ENCODE measurements around the gene VGF. TPM values are rescaled to one million over a fixed set of nuclear protein-coding genes. Genes with fewer than 3 reads are reported as not detected.

VGF gene
- under 1 TPM in 1 of 4 donors, not detected in 3; 0.94 TPM for total RNA-seq

DNA sequence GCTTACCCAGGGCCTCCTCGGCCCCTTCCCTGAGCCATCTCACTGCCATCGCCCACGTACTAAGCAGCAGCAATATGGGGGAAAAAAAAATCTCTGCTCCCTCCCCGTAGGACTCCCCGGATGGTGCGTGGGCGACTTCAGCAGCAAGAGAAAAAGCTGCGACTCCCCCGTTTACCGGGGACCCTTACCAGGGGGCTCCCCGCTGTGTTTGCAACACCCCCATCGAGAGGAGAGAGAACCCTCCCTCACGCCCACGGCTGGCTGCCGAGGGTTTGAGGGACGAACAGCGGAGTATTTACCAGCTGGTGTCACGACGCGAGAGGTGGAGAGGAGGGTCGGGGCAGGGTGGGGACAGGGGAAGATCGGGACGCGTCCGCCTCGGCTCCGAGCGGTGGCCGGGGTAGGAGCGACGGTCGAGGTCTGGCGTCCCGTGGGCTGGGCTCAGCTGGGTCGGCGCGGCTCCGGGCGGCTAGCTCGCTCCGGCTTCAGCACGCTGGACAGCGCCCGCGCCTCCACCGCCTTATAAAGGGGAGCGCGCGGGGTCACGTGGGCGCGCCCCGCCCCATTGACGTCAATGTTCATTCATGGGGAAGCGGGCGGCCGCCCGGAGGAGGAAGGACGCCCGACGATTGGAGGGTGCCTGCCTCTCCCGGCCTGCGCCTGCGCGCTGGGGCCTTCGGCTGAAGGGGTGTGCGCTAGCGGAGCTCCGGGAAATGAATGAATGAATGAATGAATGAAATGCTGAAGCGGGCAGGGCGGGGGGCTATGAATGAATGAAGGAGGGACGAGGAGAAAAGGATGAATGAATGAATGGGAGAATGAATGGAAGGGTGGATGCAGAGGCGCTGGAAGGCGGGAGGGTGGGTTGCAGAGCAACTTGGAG is at the start of gene VGF:
TSS of gene VGF (minus strand) at position 495 of the 883 bp plus-strand sequence. CDS start 726 bp downstream, outside the sequence.
- peak within 1 kb of the TSS in 2 of 4 donors; percentile 10 to 17 for H3K4me3 ChIP-seq
- H3K27me3 ChIP-seq, result peaks cover 0 to 42% of the 10 kb centered on the region in 2 donors
- DNase-seq, result peak; percentile 86 to 96 (median 96)
- H3K4me1 ChIP-seq, result peaks cover 3 to 58% (median 31%) of the 10 kb centered on the region in 4 donors
- peaks cover 0 to 1% (median 0%) of the 10 kb centered on the region in 3 donors for H3K36me3 ChIP-seq
- H3K27ac ChIP-seq, result no peak within 1 kb of the TSS
- TF ChIP-seq, protein P1, sequence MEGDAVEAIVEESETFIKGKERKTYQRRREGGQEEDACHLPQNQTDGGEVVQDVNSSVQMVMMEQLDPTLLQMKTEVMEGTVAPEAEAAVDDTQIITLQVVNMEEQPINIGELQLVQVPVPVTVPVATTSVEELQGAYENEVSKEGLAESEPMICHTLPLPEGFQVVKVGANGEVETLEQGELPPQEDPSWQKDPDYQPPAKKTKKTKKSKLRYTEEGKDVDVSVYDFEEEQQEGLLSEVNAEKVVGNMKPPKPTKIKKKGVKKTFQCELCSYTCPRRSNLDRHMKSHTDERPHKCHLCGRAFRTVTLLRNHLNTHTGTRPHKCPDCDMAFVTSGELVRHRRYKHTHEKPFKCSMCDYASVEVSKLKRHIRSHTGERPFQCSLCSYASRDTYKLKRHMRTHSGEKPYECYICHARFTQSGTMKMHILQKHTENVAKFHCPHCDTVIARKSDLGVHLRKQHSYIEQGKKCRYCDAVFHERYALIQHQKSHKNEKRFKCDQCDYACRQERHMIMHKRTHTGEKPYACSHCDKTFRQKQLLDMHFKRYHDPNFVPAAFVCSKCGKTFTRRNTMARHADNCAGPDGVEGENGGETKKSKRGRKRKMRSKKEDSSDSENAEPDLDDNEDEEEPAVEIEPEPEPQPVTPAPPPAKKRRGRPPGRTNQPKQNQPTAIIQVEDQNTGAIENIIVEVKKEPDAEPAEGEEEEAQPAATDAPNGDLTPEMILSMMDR (IDR thresholded peaks at IDR 0.05), result no peak
- TF ChIP-seq POLR2A (IDR thresholded peaks at IDR 0.05), result no peak
- H3K9me3 ChIP-seq, result peaks cover 0 to 3% (median 0%) of the 10 kb centered on the region in 4 donors

DNA sequence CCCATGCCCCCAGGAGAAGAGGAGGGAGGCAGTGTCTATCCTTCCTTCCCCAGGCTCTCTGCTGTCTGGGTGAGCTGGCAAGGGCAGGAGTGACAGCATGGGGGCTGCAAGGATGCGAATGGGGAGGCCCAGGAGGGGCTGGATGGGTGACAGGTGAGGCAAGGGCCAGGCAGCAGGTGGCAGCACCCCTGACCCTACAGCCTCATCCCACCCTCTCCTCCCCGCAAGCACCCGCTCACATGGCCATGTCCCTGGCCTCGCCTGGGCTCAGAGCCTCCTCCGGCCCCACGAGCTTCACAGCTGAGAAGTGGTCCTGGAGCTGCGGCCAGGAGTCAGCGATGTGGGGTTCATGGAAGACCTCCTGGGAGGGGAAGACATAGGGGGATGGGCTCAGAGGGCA is 46.6 kb upstream of the VGF start:
- TF ChIP-seq POLR2A (IDR thresholded peaks at IDR 0.05), result no peak
- TF ChIP-seq, protein P1 (IDR thresholded peaks at IDR 0.05), result no peak
- no peak for DNase-seq
- Histone ChIP-seq H3K36me3 (peaks cover 0 to 82% (median 0%) of the 10 kb centered on the region in 3 donors), H3K4me1 (peaks cover 0 to 14% (median 6%) of the 10 kb centered on the region in 4 donors), H3K27ac (no peak overlapping the region), H3K9me3 (no peaks in the 10 kb centered on the region), H3K4me3 (no peak overlapping the region), H3K27me3 (no peaks in the 10 kb centered on the region)

DNA sequence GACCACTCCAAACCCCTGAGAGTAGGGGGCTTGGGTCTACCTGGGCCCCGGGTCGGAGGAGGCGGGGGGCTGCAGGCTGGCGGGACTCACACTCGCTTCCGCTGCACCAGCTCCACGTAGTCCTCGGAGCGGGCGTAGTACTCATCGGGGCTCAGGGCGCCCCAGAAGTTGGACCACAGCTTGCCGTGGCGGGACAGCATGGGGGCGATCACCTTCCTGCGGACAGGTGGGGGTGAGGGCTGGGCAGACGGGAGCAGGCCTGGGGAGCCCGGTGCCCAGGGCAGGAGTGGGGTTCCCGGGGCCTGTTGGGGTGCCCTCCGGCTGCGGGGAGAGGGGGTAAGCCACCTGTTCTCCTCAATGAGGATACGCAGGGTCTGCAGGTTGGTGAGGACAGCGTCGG is 46.1 kb upstream of the VGF start:
- Histone ChIP-seq H3K36me3 (peaks cover 0 to 86% (median 0%) of the 10 kb centered on the region in 3 donors), H3K9me3 (no peaks in the 10 kb centered on the region), H3K27me3 (no peaks in the 10 kb centered on the region), H3K27ac (no peak overlapping the region), H3K4me1 (peaks cover 0 to 10% (median 3%) of the 10 kb centered on the region in 4 donors), H3K4me3 (no peak overlapping the region)
- TF ChIP-seq, protein P1 (IDR thresholded peaks at IDR 0.05), result no peak
- no peak for TF ChIP-seq POLR2A (IDR thresholded peaks at IDR 0.05)
- DNase-seq, result no peak

DNA sequence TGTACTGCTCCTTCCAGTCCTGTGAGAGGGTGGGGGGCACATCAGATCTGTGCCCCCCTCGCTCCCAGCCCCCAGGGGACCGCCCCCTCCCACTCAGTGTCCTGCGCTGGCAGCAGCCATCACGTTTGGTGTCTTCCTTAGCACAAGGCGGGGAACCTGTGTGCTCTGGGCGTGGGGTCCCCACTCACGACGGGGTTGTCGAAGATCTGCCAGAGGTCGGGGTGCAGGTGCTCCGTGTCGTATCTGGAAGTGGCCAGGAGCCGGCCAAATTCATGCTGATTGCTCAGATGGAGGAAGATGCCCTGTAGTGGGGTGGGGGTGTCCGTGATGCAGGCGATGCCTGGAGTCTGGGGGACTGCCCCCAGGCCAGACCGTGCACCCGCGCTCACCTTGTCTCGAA is 44.8 kb upstream of the VGF start:
- TF ChIP-seq, protein P1 (IDR thresholded peaks at IDR 0.05), result no peak
- no peak for TF ChIP-seq POLR2A (IDR thresholded peaks at IDR 0.05)
- no peak overlapping the region for H3K4me3 ChIP-seq
- no peak overlapping the region for H3K27ac ChIP-seq
- DNase-seq, result no peak
- no peaks in the 10 kb centered on the region for H3K9me3 ChIP-seq
- no peaks in the 10 kb centered on the region for H3K27me3 ChIP-seq
- H3K4me1 ChIP-seq, result no peaks in the 10 kb centered on the region
- H3K36me3 ChIP-seq, result peaks cover 0 to 89% (median 0%) of the 10 kb centered on the region in 3 donors

DNA sequence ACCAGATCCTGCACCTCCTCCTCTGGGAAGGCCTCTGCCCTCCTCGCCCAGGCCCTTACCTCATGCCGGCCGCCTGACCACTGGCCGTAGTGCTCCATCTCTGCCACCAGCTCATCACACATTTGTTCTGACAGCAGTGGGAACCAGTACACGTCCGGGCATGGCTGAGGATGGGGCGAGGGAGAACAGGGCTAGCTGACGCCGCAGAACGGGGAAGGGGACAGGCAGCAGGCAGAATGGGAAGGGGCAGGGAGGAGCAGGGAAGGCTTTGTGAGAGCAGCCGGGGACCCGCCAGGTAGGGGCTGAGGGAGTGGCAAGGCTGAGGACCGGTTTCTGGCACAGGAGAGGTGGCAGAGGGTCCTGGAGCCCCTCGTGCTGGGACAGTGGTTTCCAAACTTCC is 43.4 kb upstream of the VGF start:
- TF ChIP-seq, protein P1 (IDR thresholded peaks at IDR 0.05), result no peak
- no peak for TF ChIP-seq POLR2A (IDR thresholded peaks at IDR 0.05)
- DNase-seq, result no peak
- no peak overlapping the region for H3K27ac ChIP-seq
- H3K9me3 ChIP-seq, result no peaks in the 10 kb centered on the region
- no peaks in the 10 kb centered on the region for H3K4me1 ChIP-seq
- H3K4me3 ChIP-seq, result no peak overlapping the region
- peaks cover 0 to 76% (median 0%) of the 10 kb centered on the region in 3 donors for H3K36me3 ChIP-seq
- H3K27me3 ChIP-seq, result no peaks in the 10 kb centered on the region
